Astrocyte of the cerebellum (primary cell): ENCODE results near the gene ADAMTS7.
A peak's percentile ranks its signal among the peaks of the same experiment; 100 is the strongest.

Source experiments
- DNase-seq: peaks from one replicate; pipeline ENCODE4 v3.0.0-alpha.2; 2011; ENCODE audit warnings: low read depth
- H3K4me3 ChIP-seq: 2 replicates; pipeline ENCODE4 v1.5.1; 2011; ENCODE audit warnings: mild to moderate bottlenecking, low read depth, low read length, moderate library complexity
- in situ Hi-C: cut with HindIII; loops from 2 replicates; pipeline ENCODE4 v1.10.0; 2017; ENCODE audit warnings: low sequenced_read_pairs
- TF ChIP-seq, protein P1 (sequence below): IDR thresholded peaks from 2 replicates; pipeline ENCODE4 v1.5.1; 2012; ENCODE audit warnings: low read length, low read depth, moderate library complexity, mild to moderate bottlenecking; ENCODE audit errors: missing control alignments

ADAMTS7 gene

DNA sequence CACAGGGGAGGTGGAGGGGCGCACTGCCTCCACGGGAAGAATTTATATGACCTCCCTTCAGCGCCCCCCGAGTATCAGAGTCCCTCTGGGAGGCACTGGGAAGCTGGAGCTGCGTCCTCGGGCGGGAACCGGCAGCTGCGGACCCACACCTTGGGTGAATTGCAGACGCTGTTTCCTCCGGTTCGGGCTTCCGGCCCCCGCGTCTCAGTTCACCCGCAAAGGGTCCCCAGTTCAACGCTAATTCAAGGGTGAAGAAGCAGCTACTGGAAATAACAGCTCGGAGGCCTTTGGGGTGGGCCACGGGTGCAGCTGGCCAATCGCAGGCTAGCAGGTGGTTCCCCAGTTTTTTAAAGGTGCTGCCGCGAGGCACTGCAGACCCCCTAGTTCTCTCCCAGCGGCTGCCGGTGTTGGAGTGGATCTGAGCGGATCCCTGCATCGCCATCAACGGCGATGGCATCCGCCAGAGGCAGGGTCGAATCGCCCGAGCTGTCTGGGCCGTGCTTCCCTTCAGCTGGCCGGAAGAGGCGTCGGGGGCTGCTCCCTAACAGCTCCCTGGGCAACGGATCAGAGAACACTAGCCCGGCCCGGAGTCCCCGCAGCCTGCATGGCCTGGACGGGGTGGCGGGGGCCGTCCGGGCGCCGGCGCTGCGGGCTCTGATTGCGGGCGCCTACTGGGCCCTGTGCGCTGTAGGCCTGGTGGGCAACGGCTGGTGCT, 19.4 kb upstream of the ADAMTS7 start:
- in situ Hi-C loops: no loop called here
- no peak for DNase-seq
- no peak overlapping the region for H3K4me3 ChIP-seq
- TF ChIP-seq, protein P1, sequence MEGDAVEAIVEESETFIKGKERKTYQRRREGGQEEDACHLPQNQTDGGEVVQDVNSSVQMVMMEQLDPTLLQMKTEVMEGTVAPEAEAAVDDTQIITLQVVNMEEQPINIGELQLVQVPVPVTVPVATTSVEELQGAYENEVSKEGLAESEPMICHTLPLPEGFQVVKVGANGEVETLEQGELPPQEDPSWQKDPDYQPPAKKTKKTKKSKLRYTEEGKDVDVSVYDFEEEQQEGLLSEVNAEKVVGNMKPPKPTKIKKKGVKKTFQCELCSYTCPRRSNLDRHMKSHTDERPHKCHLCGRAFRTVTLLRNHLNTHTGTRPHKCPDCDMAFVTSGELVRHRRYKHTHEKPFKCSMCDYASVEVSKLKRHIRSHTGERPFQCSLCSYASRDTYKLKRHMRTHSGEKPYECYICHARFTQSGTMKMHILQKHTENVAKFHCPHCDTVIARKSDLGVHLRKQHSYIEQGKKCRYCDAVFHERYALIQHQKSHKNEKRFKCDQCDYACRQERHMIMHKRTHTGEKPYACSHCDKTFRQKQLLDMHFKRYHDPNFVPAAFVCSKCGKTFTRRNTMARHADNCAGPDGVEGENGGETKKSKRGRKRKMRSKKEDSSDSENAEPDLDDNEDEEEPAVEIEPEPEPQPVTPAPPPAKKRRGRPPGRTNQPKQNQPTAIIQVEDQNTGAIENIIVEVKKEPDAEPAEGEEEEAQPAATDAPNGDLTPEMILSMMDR: no peak

DNA sequence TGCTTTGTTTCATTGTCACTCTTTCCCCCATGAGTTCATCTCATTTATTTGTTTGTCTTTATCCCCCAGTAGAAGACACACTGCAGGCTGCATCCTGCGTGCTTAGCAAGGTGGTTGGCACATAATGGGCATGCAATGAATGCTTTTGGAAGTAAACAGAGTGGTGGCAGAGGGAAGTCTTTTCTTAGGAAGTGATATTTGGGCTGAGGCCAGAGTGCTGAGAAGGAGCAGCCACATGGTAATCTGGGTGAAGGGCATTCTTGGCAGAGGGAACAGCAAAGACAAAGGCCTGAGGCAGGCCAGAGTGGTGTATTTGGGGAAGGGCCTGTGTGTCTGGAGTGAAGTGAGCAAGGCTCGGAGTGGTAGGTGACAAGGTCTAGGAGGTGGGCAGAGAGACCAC, 17.7 kb upstream of the ADAMTS7 start:
- in situ Hi-C loops: no loop called here
- no peak for DNase-seq
- H3K4me3 ChIP-seq: no peak overlapping the region
- TF ChIP-seq, protein P1: no peak

DNA sequence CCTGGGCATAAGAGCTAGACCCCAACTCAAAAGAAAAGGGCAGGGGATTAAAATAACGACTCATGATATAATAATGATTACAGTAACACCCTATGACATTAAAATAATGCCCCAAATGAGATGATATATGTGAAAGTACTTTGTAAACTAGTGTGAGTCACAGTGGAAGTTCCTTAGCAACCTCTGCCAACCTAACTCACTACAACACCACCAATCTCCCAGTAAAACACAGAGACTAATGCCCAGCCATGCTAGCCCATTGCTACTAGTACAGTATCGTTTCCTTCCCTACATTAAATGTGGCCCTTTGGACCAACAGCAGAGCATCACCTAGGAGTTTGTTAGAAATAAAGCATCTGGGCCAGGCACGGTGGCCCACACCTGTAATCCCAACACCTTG, 11.2 kb upstream of the ADAMTS7 start:
- no peak for DNase-seq
- TF ChIP-seq, protein P1: no peak
- H3K4me3 ChIP-seq: no peak overlapping the region
- in situ Hi-C loops: no loop called here

DNA sequence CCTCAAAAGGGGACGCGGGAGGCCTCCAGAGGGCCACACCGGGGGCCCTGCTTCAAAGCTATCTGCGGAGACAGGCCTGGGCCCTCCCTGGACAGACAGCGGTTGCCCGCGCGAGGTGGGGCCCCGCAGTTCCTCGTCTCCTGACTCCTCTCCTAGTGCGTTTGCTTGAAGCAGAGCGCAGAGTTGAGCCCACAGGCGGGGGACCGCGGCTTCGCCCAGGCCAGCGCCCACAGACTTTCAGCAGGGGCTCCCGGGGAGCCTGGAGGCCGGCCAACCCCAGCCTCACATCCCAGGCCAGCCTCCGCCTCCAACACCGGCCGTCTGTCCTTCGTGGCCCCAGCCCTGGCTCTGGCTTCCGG, 540 bp upstream of the ADAMTS7 start:
- TF ChIP-seq, protein P1: no peak
- no peak for DNase-seq
- in situ Hi-C loops: no loop called here
- H3K4me3 ChIP-seq: peak overlapping the region; percentile 55

DNA sequence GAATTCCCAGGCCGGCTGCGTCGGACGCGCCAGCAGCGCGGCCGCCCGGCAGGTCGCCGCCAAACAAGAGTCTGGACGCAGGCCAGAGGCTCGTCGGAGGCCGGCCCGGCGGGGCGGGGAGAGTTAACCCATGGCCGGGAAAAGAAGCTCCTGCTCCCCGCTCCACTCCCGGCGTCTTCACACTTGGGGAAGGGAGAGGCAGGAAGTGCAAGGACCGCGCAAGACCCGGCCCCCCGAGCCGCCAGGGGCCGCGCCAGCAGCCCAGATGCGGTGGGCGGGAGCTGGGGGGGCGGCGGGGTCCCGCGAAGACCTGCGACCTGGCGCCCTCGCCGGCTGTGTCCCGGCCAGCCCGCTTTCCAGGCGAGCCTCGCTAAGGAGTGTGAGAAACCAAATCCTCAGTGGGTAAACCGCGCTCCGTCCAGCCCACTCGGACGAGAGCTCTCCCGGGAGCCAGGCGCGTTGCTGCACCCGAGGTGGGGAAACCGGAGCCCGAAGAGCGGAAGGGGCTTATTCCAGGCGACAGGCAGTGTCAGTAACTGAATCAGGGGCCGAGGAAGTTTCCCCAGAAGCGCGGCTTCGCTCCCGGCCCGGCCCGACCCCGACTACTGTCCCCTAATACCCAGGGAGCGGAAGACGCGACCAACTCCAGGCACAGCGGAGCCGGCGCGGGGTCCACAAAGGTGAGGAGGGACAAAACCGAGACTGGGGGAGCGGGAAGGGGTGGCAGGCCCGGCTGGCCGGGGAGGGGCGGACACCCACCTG, 721 bp downstream of the ADAMTS7 start:
- H3K4me3 ChIP-seq: peak overlapping the region; percentile 55
- TF ChIP-seq, protein P1: no peak
- in situ Hi-C loops: no loop called here
- no peak for DNase-seq

DNA sequence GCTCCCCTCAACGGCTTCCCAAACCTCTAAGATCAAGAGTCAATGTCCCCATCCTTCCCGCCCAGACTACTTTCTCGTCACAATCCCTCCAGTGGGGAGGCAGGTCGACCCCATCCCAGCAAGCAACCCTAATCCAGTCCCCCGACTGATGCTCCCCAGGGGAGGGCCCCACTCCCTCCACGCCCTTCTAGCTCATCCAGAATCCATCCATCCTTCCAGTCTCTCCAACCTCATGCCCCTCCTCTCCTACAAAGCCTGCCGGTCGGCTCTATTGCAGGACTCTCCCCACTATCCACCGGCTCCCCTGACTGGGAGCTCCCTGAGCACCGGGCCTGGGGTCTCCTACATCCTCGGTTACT, 1.3 kb downstream of the ADAMTS7 start:
- no peak for DNase-seq
- TF ChIP-seq, protein P1: no peak
- peak overlapping the region; percentile 55 for H3K4me3 ChIP-seq
- in situ Hi-C loops: no loop called here
